HG03175 (cell line): ENCODE results near the gene ATF1.
"Not testable (repeated sequence)": the region's sequence is repeated elsewhere in the genome, so short reads cannot be mapped to it uniquely, and the experiment has no call there.

Experiments
- ATAC-seq: cut with Tn5 transposase; IDR thresholded peaks from one replicate; pipeline ENCODE4 v1.9.1; 2021; ENCODE audit warnings: mild to moderate bottlenecking, moderate library complexity; ENCODE audit not compliant: unreplicated experiment

The ATF1 gene

DNA sequence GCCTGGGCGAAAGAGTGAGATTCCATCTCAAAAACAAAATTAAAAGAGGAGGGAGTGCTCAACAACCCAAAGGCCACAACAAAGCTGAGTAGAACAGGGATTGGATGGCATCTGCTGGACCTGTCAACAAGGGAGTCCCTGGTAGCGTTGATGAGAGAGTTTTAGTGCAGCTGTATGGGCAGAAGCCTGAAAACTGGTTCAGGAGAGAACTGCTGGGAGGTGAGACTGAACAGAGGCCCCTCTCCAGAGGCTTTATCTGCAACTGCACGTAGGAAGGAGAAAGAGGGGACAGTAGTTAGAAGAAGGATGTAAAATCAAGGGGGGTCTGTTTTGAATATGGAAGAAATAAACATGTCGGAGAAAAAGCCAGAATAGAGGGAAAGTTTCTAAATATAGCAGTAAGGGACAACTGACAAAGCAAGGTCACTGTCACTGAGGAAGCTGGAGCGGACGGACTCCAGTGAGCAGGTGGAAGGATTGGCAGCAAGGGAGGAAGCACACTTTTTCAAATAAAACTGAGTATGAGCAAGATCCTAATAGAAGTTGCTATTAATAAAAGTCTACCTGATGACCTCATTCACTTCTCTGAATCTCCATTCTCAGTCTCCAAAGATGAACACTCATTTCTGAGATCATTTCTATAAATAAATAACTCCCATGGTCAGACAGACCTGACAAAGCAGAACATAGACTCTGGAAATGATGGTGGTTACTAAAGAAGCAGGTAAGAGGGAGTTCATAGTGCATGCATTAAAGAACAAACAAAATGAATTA is 11.8 kb upstream of the ATF1 start:
- ATAC-seq = no peak

DNA sequence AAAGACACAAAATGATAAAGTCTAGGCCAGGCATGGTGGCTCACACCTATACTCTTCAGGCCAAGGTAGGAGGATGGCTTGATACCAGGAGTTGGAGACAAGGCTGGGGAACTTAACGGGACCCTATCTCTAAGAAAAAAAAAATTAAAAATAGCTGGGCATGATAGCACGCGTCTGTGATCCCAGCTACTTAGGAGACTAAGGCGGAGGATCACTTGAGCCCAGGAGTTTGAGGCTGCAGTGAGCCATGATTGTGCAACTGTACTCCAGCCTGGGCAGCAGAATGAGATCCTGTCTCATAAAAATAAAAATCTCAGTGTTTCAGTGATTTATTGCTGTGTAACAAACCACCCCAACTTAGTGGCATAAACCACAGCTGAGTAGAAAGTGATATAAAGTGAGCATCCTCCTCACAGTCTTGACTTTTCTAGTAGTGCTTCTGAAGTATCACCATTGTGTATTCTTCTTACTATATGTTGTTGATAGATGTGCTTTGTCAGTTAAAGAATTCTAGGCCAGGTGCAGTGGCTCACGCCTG is 10.6 kb upstream of the ATF1 start:
- ATAC-seq = no peak

DNA sequence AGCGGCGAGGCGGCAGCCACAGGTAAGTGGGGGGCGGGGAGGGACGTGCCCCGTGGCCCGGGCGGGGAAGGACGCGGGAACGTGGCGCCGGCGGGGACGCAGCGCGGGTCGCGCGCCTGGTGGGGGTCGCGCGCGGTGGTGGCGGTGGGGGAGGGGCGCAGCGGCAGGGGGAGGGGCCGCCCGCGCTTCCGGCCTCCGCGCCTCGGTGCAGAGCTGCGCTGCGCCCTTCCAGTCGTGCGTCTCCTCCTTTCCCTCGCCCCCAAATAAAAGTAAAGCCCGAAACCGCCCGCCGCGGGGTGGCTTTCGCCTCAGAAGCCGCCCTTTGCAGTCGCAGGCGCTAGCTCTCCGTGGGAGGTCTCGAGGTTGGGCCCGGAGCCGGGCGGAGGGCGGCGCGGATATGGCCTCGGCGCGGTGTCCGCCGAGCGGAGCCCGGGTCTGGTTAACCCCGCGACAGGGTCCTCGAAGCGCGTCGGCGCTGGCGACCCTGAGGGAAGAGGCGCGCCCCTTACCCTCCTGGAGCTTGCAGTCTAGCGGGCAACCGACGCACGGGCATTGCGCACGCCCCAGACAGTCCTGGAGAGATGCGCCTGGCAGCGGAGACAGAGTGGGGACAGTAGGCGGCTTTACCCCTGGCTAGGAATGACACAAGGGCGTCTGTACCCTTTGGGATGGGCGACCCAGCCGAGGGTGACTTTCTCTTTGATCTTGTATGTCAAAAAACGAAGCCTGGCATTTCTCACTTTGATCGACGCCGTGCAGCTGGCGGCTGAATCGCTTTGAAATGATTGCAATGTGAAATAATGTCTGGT is 589 bp downstream of the ATF1 start:
- peak; percentile 34 for ATAC-seq

DNA sequence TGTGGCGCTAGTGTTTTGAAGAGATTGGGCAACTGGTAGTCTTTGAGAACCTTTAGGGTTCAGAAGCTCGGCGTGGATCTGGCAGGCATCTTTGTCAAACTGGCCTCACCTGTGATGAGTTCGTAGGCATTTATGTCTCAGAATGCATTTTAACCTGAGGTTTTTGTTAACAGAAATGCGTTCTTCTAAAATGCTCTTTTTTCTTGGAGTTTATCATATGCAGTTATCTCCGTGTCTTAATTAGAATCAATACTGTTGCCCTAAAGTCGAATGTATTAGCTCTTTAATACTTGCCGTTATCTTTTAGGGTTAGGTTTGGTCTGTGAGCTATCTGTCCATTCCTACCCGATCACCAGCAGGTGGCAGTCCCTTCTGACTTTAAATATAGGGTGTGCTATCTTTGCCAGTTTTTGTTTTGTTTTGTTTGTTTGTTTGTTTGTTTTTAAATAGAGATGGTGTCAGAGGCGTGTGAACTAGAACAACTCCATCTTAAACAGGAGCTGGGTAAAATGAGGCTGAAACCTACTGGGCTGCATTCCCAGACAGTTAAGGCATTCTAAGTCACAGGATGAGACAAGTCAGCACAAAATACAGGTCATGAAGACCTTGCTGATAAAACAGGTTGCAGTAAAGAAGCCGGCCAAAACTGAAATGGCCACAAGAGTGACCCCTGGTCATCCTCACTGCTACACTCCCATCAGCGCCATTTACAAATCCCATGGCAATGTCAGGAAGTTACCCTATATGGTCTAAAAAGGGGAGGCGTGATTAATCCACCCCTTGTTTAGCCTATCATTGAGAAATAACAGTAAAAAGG is 1.4 kb downstream of the ATF1 start:
- peak; percentile 35 for ATAC-seq

DNA sequence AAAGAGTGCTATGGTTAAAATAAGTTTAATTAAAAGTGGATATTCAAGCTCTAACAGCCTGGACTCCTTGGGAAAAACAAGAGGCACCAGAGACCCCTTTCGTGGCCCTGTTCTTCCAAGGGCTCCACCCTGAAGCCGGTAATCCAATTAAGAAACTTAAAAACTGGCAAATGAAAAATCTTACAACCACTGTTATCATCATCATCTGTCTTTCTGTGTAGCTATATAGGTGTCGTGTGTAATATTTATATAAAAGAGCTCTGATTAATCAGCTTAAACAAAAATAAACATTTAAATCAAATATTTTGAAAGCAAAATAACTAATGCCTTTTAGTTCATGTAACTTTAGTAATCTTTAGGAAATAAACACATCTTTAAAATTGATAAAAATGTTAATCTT is 4.5 kb downstream of the ATF1 start:
- no peak for ATAC-seq

DNA sequence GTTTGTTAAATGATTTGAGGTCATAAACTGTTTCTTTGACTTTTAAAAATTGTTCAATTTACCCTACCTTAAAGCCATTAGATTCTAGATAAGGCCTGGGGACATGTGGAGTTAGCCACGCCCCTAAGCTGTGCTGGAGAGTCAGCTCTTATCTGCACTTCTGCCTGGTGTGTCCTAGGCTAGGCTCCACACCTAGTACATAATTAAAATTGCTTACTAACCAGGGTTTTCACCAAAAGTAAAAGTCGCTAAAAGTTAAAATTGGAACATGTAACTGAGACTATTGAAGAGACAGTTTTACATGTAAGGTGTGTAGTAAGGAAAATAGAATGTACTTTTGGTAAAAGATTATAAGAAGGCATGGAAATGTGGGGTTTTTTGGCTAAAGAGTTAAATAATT is 4.9 kb downstream of the ATF1 start:
- not testable (repeated sequence) for ATAC-seq

DNA sequence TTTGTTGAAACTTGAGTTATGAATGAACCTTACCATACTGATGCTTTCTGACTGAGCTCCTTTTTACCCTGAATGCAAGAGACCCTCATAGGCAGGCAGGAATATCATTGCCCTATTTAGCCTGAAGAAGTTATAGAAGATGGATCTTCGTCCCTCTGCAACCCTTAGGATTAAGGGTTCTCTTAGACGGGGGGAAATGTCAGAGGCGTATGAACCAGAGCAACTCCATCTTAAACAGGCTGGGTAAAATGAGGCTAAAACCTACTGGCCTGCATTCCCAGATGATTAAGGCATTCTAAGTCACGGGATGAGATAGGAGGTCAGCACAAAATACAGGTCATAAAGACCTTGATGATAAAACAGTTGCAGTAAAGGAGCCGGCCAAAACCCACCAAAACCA is 7.5 kb downstream of the ATF1 start:
- ATAC-seq = no peak

DNA sequence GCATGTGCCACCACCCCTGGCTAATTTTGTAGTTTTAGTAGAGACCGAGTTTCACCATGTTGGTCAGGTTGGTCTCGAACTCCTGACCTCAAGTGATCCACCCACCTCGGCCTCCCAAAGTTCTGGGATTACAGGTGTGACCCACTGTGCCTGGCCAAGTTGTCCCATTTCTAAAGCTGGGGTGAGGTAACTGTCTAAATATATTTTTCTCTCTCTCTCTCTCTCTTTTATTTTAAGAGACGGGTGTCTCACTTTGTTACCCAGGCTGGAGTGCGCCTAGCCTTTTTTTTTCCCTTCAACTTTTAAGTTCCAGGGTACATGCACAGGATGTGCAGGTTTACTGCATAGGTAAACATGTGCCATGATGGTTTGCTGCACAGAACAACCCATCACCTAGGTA is 8.6 kb downstream of the ATF1 start:
- no peak for ATAC-seq

DNA sequence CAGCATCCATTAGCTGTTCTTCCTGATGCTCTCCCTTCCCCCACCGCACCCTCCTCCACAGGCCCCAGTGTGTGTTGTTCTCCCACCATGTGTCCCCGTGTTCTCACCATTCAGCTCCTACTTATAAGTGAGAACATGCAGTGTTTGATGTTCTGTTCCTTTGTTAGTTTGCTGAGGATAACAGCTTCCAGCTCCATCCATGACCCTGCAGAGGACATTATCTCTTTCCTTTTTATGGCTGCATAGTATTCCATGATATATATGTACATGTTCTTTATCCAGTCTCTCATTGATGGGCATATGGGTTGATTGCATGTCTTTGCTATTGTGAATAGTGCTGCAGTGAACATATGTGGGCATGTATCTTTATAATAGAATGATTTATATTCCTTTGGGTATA is 9.0 kb downstream of the ATF1 start:
- ATAC-seq = no peak

DNA sequence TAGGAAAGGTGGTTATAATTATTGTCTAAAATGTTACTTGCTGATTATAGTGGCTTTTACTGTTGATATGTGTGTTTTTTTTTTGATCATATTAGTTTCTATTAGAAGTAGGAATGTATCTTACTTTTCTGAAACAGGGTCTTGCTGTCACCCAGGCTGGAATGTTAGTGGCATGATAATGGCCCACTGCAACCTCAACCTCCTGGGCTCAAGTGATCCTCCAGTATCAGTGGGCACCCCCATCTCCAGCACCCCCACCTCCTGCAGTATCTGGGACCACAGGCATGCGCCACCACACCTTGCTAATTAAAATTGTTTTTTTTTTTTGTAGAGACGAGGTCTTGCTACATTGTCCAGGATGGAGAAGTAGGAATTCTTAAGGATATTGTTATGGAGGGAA is 11.3 kb downstream of the ATF1 start:
- no peak for ATAC-seq

DNA sequence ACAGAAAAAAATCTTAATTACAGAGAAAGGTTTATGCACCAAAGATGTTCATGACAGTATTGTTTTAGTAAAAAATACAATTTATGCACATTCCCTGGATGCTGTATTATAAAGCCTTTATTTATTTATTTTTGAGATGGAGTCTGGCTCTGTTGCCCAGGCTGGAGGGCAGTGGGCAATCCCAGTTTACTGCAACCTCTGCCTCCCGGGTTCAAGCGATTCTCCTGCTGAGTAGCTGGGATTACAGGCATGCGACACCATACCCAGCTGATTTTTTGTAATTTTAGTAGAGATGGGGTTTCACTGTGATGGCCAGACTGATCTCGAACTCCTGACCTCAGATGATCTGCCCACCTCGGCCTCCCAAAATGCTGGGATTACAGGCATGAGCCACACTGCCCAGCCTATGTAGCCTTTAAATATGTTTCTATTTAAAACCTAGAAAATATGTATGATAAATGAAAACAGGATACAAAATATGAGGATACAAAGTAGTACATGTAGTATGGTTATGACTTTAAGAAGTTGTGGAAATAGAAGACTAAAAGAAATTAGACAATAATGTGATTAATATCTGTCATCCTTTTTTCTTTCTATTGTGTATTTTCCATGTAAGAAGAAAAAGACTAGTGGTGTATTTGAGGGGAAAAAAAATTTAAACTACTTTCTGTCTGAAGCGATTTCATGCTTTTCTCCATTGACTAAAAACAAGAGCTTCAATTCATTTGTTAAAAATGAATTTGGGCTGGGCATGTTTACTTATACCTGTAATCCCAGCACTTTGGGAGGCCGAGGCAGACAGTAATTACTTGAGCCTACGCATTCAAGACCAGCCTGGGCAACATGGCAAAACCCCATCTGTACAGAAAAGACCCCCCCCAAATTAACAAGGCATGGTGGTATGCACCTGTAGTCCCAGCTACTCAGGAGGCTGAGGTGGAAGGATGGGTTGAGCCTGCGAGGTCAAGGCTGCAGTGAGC is 13.1 kb downstream of the ATF1 start:
- ATAC-seq = no peak

DNA sequence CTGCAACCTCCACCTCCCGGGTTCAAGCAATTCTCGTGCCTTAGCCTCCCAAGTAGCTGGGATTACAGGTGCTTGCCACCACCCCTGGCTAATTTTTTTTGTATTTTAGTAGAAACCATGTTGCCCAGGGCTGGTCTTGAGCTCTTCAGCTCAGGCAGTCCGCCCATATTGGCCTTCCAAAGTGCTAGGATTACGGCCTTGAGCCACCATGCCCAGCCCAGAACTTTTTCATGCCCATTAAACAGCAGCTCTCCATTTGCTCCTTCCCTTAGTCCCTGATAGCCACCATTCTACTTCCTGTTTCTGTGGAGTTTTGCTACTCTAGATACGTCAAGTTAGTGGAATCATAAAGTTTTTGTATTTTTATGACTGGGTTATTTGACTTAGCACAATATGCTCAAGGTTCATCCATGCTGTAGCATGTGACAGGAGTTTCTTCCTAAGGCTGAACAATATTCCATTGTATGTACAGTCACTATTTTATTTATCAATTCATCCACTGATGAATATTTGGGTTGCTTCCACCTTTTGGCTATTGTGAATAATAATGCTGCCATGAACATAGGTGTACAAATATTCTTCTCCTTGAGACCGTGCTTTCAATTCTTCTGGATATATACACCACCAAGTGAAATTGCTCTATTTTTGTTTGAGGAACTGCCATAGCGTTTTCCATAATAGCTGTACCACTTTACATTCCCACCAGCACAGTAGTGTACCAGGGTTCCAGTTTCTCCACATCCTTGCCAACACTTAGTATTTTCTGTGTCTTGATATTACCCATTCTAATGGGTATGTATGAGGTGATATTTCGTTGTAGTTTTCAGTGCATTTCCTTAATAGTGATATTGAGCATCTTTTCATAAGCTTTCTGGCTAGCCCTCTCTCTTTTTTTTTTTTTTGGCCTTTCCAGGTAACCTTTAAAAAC is 15.0 kb downstream of the ATF1 start:
- no peak for ATAC-seq

DNA sequence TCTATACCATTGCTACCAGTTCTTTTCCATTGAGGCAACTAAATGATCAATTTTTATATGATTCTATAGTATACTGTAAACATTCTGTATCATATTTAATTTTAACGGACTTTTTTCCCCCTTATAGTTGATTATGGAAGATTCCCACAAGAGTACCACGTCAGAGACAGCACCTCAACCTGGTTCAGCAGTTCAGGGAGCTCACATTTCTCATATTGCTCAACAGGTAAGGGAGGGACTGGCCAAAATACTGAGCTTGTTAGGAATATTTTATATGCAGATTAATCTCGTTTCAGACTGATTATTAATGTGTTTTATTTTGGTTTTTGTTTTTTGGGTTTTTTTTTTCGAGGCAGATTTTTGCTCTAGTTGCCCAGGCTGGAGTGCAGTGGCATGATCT is 16.1 kb downstream of the ATF1 start:
- ATAC-seq = no peak

DNA sequence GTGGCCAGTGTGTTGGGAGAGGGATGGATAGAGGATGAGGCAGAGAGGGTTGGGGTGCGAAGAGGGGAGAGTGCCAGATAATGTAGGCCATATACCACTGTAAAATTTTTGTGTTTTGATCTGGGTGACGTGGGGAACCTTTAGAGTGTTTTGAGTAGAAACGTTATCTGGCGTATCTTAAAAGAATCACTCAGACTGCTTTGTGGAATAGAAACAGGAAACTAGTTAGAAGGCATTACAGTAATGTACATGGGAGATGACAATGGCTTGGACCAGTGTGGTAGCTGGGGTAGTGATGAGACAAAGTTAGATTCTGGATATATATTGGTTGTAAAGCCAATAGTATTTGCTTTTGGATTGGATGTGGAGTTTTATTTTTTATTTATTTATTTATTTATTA is 20.6 kb downstream of the ATF1 start:
- no peak for ATAC-seq

DNA sequence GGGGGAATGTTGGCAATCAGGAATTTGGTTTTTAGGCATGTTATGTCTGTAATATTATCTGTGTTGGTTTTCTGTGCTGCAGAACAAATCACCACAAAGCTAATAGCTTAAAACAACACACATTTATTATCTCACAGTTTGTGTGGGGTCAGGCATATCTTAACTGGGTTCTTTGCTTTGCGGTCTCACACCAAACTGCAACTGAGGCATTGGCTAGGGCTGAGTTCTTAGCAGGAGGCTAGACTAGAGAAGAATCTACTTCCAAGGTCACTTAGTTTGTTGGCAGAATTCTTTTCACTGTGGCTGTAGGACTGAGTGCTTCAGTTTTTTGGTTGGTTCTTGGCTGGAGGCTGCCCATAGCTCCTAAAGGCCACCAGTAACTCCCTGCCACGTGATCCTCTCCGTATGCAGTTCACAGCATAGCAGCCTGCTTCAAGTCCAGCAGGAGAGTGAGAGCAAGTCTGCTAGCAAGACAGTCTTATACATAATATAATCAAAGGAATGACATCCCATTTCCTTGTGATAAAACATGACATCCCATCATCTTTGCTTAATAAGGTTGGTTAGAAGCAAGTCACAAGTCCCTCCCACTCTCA is 21.6 kb downstream of the ATF1 start:
- no peak for ATAC-seq

DNA sequence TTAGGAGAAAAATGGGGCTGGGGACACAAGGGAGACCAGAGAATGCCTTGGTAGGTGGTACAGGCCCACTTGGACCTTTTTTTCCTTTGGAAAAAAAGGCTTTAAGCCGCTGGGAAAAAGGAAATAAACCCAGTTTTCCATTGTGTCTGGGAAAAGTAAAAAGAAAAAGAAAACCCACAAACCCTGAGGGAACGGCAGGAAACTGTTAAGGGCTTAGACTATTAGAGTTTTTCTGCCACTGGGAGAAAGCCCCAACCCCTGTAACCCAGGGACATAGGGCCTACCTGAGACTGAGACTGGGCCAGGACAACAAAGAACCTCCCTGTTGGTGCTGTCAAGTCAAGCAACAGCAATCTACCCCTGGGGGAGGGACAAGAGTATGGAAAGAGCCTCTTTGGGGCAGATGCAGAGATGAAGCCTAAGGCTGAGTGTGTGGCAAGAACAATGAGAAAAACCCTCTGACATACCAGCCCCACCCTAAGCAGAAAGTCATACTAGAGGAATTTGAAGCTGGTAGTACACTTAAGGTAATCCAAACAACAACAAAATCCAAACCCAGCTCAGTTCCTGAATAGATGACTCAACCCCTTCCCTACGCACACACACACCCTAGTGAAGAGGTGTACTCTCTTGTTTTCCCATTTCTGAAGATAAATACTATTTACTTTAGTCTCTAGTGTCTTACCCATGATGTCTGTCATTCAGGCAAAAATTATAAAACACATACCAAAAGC is 22.8 kb downstream of the ATF1 start:
- no peak for ATAC-seq

DNA sequence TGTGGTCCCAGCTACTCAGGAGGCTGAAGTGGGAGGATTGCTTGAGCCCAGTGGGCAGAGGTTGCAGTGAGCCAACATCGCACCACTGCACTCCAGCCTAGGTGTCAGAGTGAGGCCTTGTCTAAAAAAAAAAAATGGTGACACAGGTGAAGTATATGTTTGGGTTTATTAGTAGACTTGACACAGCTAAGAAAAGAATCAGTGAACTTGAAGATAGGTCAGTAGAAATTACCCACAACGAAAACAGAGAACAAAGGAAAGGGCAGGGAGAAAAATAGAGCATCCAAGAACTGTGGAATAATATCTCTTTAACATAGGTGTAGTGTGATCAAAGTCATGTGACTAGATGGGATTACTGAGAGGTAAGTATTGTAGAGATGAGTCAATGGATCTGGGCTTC is 23.7 kb downstream of the ATF1 start:
- ATAC-seq = no peak

DNA sequence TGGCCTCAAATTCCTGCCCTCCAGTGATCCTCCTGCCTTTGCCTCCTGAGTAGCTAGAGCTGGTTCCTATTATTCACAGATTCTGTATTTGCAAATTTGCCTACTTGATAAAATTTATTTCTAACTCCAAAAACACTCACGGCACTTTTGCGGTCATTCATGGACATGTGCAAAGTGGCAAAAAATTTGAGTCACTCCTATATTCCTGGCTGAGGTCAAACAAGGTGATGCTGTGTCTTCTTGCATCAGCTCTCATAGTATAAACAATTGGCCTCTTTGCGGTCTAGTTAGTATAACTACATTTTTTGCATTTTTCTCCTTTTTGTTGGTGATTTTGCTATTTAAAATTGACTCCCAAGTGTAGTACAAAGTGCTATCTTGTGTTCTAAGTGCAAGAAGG is 24.7 kb downstream of the ATF1 start:
- no peak for ATAC-seq
